Activated naive CD4-positive, alpha-beta T cell treated with anti-CD3 and anti-CD28 coated beads, Interleukin-2, amount 50 U/mL, for 72 hours (primary cell): ENCODE results near the gene STARD7. TPM values are rescaled to one million over a fixed set of nuclear protein-coding genes. Genes with fewer than 3 reads are reported as not detected.
"Not testable (repeated sequence)": the region's sequence is repeated elsewhere in the genome, so short reads cannot be mapped to it uniquely, and the experiment has no call there.

Experiments used
- ATAC-seq, 2 donors: fragments of 150-1000 bp; cut with Tn5 transposase; 2 replicates each; pipeline ENCODE4 v1.10.0; 2021; ENCODE audit warnings: mild to moderate bottlenecking in 2 of 2, moderate library complexity in 2 of 2
- DNase-seq, 2 donors: peaks; one replicate each; pipeline ENCODE4 v3.0.0; 2021 to 2022; ENCODE audit warnings: low spot score in 2 of 2
- H3K27ac Mint-ChIP-seq, 2 donors: one replicate each; pipeline ENCODE4 v1.8.0; 2022; ENCODE audit warnings: mild to moderate bottlenecking in 2 of 2, mixed read lengths in 2 of 2
- H3K36me3 Mint-ChIP-seq, 2 donors: one replicate each; pipeline ENCODE4 v1.8.0; 2022; ENCODE audit warnings: mixed read lengths in 2 of 2
- H3K9me3 Mint-ChIP-seq, 2 donors: one replicate each; pipeline ENCODE4 v1.8.0; 2022; ENCODE audit warnings: mixed read lengths in 2 of 2
- total RNA-seq, 2 donors: library from RNA; stranded (reverse); gene quantifications; one replicate each; pipeline ENCODE4 v1.2.3, GENCODE V29; 2022

Gene STARD7
- total RNA-seq, 2 donors from 2014 or later: 82.9 to 159 TPM

DNA sequence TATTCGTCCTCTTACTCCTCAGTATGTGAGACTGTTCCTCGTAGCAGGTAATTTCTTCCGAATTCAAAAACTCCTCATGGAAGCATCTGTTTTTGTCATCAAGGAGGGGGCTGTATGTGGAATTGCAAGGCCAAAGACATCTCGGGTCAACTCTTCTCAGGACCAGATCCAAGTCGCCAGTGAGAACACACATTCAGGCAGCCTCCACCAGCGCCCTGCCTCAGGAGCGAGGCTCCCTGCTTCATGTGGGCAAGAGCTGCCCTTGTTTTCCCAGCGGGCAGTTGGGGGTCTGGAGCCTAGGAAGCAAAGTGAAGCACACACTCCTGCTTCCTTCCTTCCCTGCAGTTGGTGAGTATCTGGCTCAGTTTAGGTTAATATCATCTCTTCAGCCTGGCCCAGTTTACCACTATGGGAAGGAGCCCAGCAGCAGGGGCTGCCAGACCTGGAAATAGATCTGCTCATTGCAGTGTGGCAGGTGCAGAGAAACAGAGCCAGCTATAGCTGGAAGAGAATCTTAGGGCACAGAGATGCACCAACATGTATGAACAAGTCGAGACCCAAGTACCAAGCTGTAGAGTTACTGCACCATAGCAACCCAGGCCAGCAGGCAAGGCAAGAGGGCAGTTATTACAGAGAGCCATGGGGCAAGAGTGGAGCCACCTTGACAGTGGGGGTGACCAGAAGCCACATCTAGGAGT, 31.9 kb upstream of the STARD7 start:
- DNase-seq (no peak), ATAC-seq (no peak)
- no peak overlapping the region for H3K27ac Mint-ChIP-seq
- no peaks in the 10 kb centered on the region for H3K9me3 Mint-ChIP-seq
- peaks cover 0 to 7% of the 10 kb centered on the region in 2 donors for H3K36me3 Mint-ChIP-seq

DNA sequence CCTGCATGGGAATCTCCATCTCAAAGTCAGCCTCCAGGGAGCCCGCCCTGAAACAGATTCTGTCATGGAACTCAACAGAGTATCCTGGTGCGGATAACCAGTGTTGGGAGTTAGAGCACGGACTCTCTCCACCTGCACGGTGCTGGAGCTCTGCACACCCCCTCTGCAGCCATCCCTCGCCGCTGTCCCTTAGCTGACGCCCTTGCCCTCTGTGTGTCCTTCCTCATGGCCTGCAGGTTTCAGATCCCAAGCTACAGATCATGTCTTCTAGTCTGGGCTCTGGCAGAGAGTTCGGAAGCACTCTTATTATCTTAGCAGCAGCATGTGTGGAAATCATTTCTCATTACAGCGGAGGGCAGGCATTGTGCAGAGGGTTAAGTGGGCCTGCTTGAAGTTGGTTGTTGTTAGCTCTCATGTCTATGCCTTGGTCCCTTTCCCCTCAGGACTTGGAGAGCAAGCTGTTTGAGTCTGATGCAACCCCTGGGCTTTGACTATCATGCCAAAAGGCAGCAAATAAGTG, 31.2 kb upstream of the STARD7 start:
- Mint-ChIP-seq H3K27ac (no peak overlapping the region), H3K9me3 (no peaks in the 10 kb centered on the region), H3K36me3 (peaks cover 0 to 6% of the 10 kb centered on the region in 2 donors)
- no peak for DNase-seq
- ATAC-seq: no peak

DNA sequence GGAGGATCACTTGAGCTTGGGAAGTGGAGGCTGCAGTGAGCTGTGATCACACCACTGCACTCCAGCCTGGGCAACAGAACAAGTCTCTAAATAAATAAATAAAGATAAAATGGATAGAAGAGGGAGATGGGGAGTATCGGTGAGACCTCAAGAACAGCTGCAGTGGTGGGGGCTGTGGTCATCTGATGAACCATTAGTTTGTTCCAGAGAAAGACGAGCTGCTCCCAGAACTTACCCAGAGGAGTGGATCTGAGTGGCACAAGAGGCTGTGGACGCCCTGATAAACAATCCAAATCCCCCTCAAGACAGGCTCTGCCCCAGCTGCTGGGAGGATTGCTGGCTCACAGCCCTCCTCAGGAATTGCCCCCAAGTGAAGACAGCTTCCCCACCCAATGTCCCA, 30.5 kb upstream of the STARD7 start:
- no peaks in the 10 kb centered on the region for H3K9me3 Mint-ChIP-seq
- H3K27ac Mint-ChIP-seq: peak overlapping the region in 1 of 2 donors; percentile 69
- no peaks in the 10 kb centered on the region for H3K36me3 Mint-ChIP-seq
- no peak for ATAC-seq
- DNase-seq: no peak

DNA sequence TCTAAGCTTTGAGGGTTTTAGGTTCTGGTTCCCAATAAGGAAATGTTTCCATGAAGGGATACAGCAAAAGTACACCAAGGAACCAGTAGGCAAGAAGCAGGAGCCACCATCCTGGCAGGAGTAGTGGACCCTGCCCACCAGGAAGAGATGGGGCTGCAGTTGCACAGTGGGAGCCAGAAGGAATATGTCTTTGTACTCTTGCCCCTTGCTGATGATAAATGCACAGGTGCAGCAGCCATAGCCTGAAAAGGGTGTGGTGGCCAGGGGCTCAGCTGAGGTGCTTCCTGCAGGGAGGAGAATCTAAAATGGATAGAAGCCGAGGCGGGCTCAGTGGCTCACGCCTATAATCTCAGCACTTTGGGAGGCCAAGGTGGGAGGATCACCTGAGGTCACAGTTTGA, 29.6 kb upstream of the STARD7 start:
- ATAC-seq (no peak), DNase-seq (no peak)
- Mint-ChIP-seq H3K27ac (peak overlapping the region in 1 of 2 donors; percentile 29), H3K9me3 (no peaks in the 10 kb centered on the region), H3K36me3 (no peaks in the 10 kb centered on the region)

DNA sequence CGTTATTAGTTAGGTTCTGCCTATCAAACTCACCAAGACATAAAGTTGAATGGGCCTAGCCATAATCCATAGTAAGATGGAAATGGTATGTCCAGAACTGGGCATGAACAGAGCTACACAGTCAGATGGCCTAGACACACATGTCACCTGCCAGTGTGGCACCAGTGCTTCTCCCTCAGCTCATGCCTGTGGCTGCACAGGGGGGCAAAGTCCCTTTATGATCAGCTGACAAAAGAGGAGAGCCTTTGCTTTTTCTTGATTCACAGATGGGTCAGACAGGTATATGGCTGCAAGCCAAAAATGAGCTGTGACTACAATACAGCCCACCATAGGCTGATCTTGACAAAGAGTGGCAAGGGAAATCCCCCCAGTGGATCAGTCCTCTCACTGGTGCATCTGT, 28.3 kb upstream of the STARD7 start:
- Mint-ChIP-seq H3K36me3 (no peaks in the 10 kb centered on the region), H3K27ac (peak overlapping the region in 1 of 2 donors; percentile 3)
- DNase-seq: no peak

DNA sequence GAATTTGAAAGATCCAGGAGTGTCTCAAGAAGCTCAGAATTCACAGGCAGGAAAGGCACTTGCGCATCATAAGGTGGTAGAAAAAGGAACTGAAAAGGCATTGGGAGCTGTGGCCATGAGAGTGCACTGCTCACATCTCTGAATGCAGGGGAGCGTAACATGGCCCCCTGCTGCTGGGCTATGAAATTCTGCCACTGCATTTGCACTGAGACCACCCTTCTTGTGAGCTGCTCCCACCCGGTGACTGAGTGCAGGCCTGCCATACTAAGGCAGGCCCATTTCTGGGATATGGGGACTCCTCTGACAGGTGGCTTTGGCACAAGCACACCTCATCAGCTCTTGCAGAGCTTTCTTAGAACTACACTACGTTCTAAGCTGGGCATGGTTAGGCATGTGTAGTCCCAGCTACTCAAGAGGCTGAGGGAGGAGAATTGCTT, 25.3 kb upstream of the STARD7 start:
- DNase-seq: no peak
- Mint-ChIP-seq H3K9me3 (no peaks in the 10 kb centered on the region), H3K27ac (no peak overlapping the region), H3K36me3 (no peaks in the 10 kb centered on the region)
- ATAC-seq: no peak

More for the DNA sequence above, 28.3 kb upstream of the STARD7 start:
- no peaks in the 10 kb centered on the region for H3K9me3 Mint-ChIP-seq
- ATAC-seq: no peak

DNA sequence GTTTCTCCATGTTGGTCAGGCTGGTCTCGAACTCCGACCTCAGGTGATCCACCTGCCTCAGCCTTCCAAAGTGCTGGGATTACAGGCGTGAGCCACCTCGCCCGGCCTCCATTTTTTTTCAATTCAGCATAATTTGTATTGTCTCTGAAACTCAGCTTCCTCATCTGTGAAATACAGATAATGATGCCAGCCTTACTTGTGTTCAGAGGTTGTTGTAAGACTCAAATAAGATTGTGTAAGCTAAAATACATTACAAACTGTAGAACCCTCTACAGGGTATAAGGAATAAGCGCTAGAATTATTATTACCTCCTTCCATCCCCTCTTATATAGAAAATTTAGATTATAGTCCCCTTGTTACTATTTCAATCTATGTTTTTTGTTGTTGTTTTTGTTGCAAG, 24.8 kb upstream of the STARD7 start:
- Mint-ChIP-seq H3K36me3 (no peaks in the 10 kb centered on the region), H3K9me3 (no peaks in the 10 kb centered on the region), H3K27ac (peak overlapping the region in 1 of 2 donors; percentile 41)
- ATAC-seq (no peak), DNase-seq (no peak)

DNA sequence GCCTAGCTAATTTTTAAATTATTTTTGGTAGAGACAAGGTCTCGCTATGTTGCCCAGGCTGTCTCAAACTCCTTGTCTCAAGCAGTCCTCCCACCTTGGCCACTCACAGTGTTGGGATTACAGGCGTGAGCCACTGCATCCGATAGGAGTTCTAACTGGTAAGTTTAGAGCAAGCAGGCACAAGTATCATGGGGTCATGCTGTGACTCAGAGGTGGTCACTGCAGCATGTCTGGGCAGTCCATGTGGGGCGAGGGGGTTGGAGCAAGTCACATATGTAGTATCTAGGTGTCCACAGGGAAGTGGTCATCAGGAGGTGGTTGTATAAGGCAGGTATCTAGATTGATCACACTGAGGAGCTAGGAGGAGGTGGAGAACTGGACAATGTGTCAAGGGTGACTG, 22.7 kb upstream of the STARD7 start:
- Mint-ChIP-seq H3K27ac (no peak overlapping the region), H3K9me3 (no peaks in the 10 kb centered on the region), H3K36me3 (no peaks in the 10 kb centered on the region)
- ATAC-seq: no peak
- no peak for DNase-seq

DNA sequence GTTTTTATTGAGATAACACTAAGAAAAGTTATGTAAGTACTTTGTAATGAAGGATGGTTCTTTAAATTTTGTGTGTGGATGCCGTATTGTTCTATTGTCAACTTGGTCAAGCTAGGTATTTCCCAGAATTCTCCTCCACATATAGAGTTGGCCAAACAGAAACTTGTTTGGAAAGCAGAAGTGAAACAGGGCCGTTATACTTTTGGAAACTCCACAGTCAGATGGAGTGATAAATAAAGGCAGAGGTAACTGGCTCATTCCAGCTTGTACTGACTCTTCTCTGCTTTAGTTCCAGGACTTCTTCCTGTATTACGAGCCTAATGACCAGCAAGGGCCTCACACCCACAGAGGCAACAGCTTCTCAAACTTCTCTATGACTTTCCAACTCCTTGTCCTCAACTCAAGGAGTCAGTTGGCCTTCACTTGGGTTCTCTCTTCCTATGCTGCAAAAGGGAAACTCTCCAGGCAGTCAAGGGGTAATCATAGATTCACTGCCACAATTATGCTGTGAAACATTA, 16.4 kb upstream of the STARD7 start:
- Mint-ChIP-seq H3K36me3 (no peaks in the 10 kb centered on the region), H3K27ac (no peak overlapping the region), H3K9me3 (no peaks in the 10 kb centered on the region)
- DNase-seq (no peak), ATAC-seq (no peak)

DNA sequence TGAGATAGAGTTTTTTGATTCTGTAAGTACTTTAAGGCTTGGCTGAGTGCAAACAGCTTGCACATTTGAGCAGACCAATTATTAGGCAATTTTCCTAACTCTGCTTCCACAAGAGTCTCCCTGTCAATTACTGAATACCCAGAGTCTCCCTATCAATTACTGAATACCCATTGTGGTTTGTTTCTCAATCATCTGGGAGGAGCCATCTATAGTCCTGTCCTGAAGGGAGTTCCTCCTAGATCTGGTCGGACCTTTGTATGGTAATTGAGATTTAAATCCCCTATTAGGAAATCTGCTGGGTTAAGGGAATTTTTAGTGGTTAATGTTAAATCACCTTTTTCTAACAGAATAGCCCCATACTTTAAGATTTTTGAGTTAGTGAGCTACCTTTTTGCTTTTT, 12.5 kb upstream of the STARD7 start:
- H3K36me3 Mint-ChIP-seq, ATAC-seq, H3K9me3 Mint-ChIP-seq, H3K27ac Mint-ChIP-seq, DNase-seq: not testable (repeated sequence)

DNA sequence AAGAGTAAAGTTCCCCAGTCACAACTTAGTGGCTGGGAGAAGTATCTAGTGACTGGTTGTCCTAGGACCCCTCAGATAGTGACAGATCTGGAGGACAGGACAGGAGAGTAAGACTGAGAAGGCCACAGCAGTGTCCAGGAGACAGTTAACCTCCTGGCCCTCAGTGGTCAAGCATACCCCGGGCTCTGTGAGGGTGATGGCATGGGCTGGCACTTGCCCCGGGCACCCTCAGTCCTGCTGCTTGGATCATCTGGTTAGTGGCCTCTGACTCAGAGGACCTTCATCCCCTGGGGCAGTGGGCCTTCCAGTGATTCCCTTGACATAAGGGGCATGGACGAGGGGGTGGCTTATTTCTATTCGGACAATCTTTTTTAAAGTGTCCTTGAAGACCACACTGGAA, 11.3 kb upstream of the STARD7 start:
- not testable (repeated sequence) for DNase-seq, H3K9me3 Mint-ChIP-seq, H3K36me3 Mint-ChIP-seq, ATAC-seq, H3K27ac Mint-ChIP-seq

DNA sequence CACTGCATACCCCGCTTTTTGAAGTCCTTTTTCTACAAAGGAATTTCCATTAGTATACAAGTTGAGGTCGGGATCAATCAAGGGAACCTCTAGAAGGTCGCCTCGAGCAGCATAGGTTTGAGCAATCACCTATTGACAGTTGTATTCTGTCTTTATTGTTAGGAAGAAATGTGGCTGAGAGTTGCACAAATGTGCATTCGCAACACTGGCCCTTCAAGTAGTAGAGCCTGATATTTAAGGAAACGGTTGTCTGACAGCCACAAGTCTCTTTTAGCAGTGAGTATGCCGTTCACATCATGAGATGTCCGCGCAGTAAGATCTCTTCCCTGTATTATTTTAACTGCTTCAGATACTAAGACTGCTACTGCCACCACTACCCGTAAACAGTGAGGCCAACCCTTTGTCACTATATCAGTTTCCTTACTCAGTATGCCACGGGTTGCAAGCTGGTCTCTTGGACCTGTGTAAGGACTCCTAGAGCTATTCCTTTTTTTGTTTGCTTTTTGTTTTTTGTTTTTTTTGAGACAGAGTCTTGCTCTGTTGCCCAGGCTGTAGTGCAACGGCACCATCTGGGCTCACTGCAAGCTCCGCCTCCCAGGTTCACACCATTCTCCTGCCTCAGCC, 10.0 kb upstream of the STARD7 start:
- no peaks in the 10 kb centered on the region for H3K36me3 Mint-ChIP-seq

DNA sequence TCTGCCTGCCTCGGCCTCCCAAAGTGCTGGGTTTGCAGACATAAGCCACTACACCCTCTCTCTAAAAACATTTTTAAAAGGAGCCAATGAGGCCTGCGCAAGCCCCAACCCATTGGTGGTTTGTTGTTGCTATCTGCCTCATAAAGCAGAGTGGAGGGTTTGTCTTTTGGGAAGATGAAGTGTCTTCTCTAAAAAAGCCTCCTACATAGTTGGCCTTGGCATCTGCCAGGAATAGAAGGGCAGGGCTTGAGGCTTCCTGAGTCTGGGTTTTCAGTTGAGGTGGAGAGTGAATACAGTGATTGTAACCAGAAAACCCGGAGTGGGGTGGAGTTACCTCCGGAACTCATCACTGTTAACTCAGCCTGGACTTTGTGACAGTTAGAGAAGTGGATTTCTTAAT, 5.9 kb upstream of the STARD7 start:
- no peak for DNase-seq
- Mint-ChIP-seq H3K36me3 (no peaks in the 10 kb centered on the region), H3K27ac (no peak overlapping the region), H3K9me3 (no peaks in the 10 kb centered on the region)
- no peak for ATAC-seq

More for the DNA sequence above, 10.0 kb upstream of the STARD7 start:
- ATAC-seq (no peak), DNase-seq (no peak)
- Mint-ChIP-seq H3K27ac (no peak overlapping the region), H3K9me3 (no peaks in the 10 kb centered on the region)

DNA sequence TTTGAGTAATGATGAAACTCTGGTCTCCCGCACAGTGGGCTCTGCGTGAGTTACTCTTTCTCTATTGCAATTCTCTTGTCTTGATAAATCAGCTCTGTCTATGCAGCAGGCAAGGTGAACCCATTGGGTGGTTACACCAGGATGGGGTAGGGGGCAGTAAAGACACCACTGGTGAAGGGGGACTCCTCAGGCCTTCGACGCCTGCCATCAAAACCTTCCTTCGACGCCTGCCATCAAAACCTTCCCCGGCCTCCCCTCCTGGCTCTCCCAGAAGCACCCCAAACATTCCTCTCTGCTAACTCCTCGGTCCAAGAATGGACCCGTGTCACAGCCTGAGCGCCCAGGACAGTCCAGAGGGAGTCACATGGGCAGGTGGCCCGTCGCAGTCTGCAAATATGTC, 4.8 kb upstream of the STARD7 start:
- ATAC-seq (no peak), DNase-seq (no peak)
- Mint-ChIP-seq H3K9me3 (no peaks in the 10 kb centered on the region), H3K27ac (no peak overlapping the region), H3K36me3 (no peaks in the 10 kb centered on the region)

DNA sequence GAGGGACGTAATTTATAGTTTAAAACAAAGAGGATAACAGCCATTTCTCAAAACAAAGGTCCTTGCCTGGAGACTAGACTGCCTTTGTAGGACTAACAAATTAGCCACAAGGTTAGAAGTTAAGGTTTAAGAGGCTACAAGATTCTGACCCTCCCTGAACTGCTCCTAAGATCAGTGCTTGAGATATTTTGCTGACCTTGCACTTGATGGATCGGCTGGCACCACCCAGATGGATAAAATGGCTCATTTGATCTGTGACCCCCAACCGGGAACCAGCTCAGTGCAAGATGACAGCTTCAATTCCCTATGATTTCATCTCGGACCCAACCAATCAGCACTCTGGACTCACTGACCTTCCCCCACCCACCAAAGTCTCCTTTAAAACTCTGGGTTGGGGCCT, 3.7 kb upstream of the STARD7 start:
- ATAC-seq (no peak), DNase-seq (no peak)
- H3K36me3 Mint-ChIP-seq: peaks cover 8% of the 10 kb centered on the region in 2 donors
- no peak overlapping the region for H3K27ac Mint-ChIP-seq
- H3K9me3 Mint-ChIP-seq: no peaks in the 10 kb centered on the region

DNA sequence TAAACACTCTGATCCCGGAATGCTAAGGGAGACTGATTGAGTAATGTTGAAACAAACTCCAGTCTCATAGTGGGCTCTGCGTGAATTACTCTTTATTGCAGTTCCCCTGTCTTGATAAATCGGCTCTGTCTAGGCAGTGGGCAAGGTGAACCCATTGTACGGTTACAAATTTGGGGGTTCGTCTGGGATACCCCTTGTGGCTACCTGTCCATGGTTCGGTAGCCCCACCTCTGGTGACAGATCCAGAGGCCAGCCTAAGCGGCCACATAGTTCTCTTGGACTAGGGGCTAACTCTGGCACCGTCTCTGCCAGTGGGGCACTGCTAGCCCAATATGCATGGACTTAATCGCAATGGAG, 1.1 kb upstream of the STARD7 start:
- ATAC-seq (no peak), DNase-seq (no peak)
- H3K36me3 Mint-ChIP-seq: peaks cover 21 to 28% of the 10 kb centered on the region in 2 donors
- no peaks in the 10 kb centered on the region for H3K9me3 Mint-ChIP-seq
- peak overlapping the region; percentile 81 to 89 for H3K27ac Mint-ChIP-seq

DNA sequence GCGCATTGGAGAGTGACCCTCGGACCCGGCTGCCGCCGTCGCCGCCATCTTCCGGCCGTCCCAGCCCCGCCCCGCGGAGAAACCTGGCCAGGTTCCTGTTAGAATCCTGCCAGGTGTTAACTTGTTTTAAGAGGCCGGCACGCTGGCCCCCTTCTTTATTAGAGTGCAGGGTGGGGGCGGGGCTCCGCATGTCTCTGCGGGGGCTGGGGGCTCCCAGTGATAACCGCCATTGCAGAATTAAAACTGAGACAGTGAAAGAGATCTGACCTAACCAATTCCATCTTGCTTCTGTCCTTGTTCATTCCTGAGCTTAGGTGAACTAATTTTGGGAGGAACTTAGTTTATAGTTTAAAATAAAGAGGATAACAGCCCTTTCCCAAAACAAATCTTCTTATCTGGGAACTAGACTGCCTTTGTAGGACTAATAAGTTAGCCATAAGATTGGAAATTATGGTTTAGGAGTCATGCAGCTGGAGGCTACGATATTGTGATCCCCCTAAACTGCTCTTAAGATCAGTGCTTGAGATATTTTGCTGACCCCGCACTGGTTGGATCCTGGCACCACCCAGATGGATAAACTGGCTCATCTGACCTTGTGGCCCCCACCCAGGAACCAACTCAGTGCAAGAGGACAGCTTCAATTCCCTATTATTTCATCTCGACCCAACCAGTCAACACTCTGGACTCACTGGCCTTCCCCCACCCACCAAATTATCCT, 543 bp upstream of the STARD7 start:
- Mint-ChIP-seq H3K27ac (peak overlapping the region; percentile 81 to 89), H3K9me3 (no peaks in the 10 kb centered on the region), H3K36me3 (peaks cover 21 to 29% of the 10 kb centered on the region in 2 donors)
- no peak for ATAC-seq
- no peak for DNase-seq
